ENCODE results near the gene CFAP119.

The CFAP119 gene

GRCh38 chr16:30721606-30722005 is 40.3 kb downstream of the CFAP119 start:
- Histone ChIP-seq H3K27ac (ENCODE audit: low read depth, low read length) (no peak overlapping the region), H2AK5ac (ENCODE audit: low read length) (no peak overlapping the region), H3K4me3 (ENCODE audit: low read length) (no peak overlapping the region), H3K18ac (ENCODE audit: low read length) (no peak overlapping the region), H2BK15ac (replicated peaks; ENCODE audit: low read depth) (no peak overlapping the region), H3K4me1 (ENCODE audit: control insufficient read depth, low read depth, low read length) (no peaks in the 10 kb centered on the region), H3K4me2 (ENCODE audit: low read length) (no peak overlapping the region), H3K4ac (ENCODE audit: low read depth, low read length) (no peak overlapping the region), H3K79me1 (ENCODE audit: low read length) (peaks cover 2% of the 10 kb centered on the region), H3K56ac (ENCODE audit: low read length) (no peak overlapping the region), H2BK120ac (ENCODE audit: low read depth, low read length) (no peak overlapping the region), H2BK5ac (ENCODE audit: low read length) (no peak overlapping the region), H3K27me3 (ENCODE audit: insufficient read depth, low read length, poor library complexity) (no peaks in the 10 kb centered on the region), H3K36me3 (ENCODE audit: control insufficient read depth, insufficient read depth, low read length) (peaks cover 36% of the 10 kb centered on the region), H3K79me2 (ENCODE audit: control insufficient read depth, insufficient read depth, low read length) (no peaks in the 10 kb centered on the region), H4K8ac (ENCODE audit: low read depth, low read length) (no peak overlapping the region), H4K5ac (ENCODE audit: low read length) (no peak overlapping the region), H3K23ac (ENCODE audit: low read length) (no peak overlapping the region), H3K9ac (ENCODE audit: low read length) (no peak overlapping the region)
- no peak for DNase-seq
- no CpG with 5 or more reads among the region's 1 CpG for WGBS (ENCODE audit: extremely low coverage, insufficient coverage, low lambda C conversion rate)

- no CpG with 5 or more reads among the region's 8 CpGs for WGBS (ENCODE audit: extremely low coverage, insufficient coverage, low lambda C conversion rate)
- Histone ChIP-seq H2BK15ac (replicated peaks; ENCODE audit: low read depth) (no peak overlapping the region), H3K4me3 (ENCODE audit: low read length) (no peak overlapping the region), H3K4me2 (ENCODE audit: low read length) (no peak overlapping the region), H3K79me2 (ENCODE audit: control insufficient read depth, insufficient read depth, low read length) (no peaks in the 10 kb centered on the region), H2BK120ac (ENCODE audit: low read depth, low read length) (no peak overlapping the region), H3K79me1 (ENCODE audit: low read length) (peaks cover 2% of the 10 kb centered on the region), H3K23ac (ENCODE audit: low read length) (no peak overlapping the region), H3K27me3 (ENCODE audit: insufficient read depth, low read length, poor library complexity) (no peaks in the 10 kb centered on the region), H2AK5ac (ENCODE audit: low read length) (no peak overlapping the region), H3K27ac (ENCODE audit: low read depth, low read length) (no peak overlapping the region), H3K4me1 (ENCODE audit: control insufficient read depth, low read depth, low read length) (no peaks in the 10 kb centered on the region), H2BK5ac (ENCODE audit: low read length) (no peak overlapping the region), H4K8ac (ENCODE audit: low read depth, low read length) (no peak overlapping the region), H3K56ac (ENCODE audit: low read length) (no peak overlapping the region), H3K18ac (ENCODE audit: low read length) (no peak overlapping the region), H4K5ac (ENCODE audit: low read length) (no peak overlapping the region), H3K9ac (ENCODE audit: low read length) (no peak overlapping the region), H3K4ac (ENCODE audit: low read depth, low read length) (no peak overlapping the region), H3K36me3 (ENCODE audit: control insufficient read depth, insufficient read depth, low read length) (peaks cover 37% of the 10 kb centered on the region)
- DNase-seq, result no peak
Measured at GRCh38 chr16:30721167-30721566, 40.7 kb downstream of the CFAP119 start.

- peaks cover under 1% of the 10 kb centered on the region for H3K79me2 ChIP-seq (ENCODE audit: control insufficient read depth, insufficient read depth, low read length)
- H2BK5ac ChIP-seq (ENCODE audit: low read length), result no peak overlapping the region
- H2BK120ac ChIP-seq (ENCODE audit: low read depth, low read length), result no peak overlapping the region
- no peak overlapping the region for H3K18ac ChIP-seq (ENCODE audit: low read length)
- DNase-seq, result no peak
- WGBS (ENCODE audit: extremely low coverage, insufficient coverage, low lambda C conversion rate), result no CpG with 5 or more reads among the region's 9 CpGs
- no peak overlapping the region for H3K9ac ChIP-seq (ENCODE audit: low read length)
- H3K4me2 ChIP-seq (ENCODE audit: low read length), result no peak overlapping the region
- H3K4me3 ChIP-seq (ENCODE audit: low read length), result no peak overlapping the region
- no peak overlapping the region for H4K8ac ChIP-seq (ENCODE audit: low read depth, low read length)
- H3K23ac ChIP-seq (ENCODE audit: low read length), result no peak overlapping the region
- no peak overlapping the region for H3K4ac ChIP-seq (ENCODE audit: low read depth, low read length)
- H4K5ac ChIP-seq (ENCODE audit: low read length), result no peak overlapping the region
- no peaks in the 10 kb centered on the region for H3K27me3 ChIP-seq (ENCODE audit: insufficient read depth, low read length, poor library complexity)
- no peaks in the 10 kb centered on the region for H3K4me1 ChIP-seq (ENCODE audit: control insufficient read depth, low read depth, low read length)
- no peak overlapping the region for H3K56ac ChIP-seq (ENCODE audit: low read length)
- no peak overlapping the region for H3K27ac ChIP-seq (ENCODE audit: low read depth, low read length)
- peaks cover 3% of the 10 kb centered on the region for H3K79me1 ChIP-seq (ENCODE audit: low read length)
- H2BK15ac ChIP-seq (replicated peaks; ENCODE audit: low read depth), result no peak overlapping the region
- H3K36me3 ChIP-seq (ENCODE audit: control insufficient read depth, insufficient read depth, low read length), result peaks cover 42% of the 10 kb centered on the region
- H2AK5ac ChIP-seq (ENCODE audit: low read length), result no peak overlapping the region
Measured at GRCh38 chr16:30720694-30721093, 41.2 kb downstream of the CFAP119 start.

GRCh38 chr16:30720086-30720485 is 41.8 kb downstream of the CFAP119 start:
- Histone ChIP-seq H3K18ac (ENCODE audit: low read length) (no peak overlapping the region), H2BK15ac (replicated peaks; ENCODE audit: low read depth) (no peak overlapping the region), H2BK120ac (ENCODE audit: low read depth, low read length) (no peak overlapping the region), H3K4me2 (ENCODE audit: low read length) (no peak overlapping the region), H3K9ac (ENCODE audit: low read length) (no peak overlapping the region), H4K5ac (ENCODE audit: low read length) (no peak overlapping the region), H3K4me3 (ENCODE audit: low read length) (no peak overlapping the region), H3K27me3 (ENCODE audit: insufficient read depth, low read length, poor library complexity) (no peaks in the 10 kb centered on the region), H3K36me3 (ENCODE audit: control insufficient read depth, insufficient read depth, low read length) (peaks cover 43% of the 10 kb centered on the region), H4K8ac (ENCODE audit: low read depth, low read length) (no peak overlapping the region), H3K4me1 (ENCODE audit: control insufficient read depth, low read depth, low read length) (no peaks in the 10 kb centered on the region), H3K79me1 (ENCODE audit: low read length) (peaks cover 3% of the 10 kb centered on the region), H3K56ac (ENCODE audit: low read length) (no peak overlapping the region), H3K4ac (ENCODE audit: low read depth, low read length) (no peak overlapping the region), H3K23ac (ENCODE audit: low read length) (no peak overlapping the region), H3K79me2 (ENCODE audit: control insufficient read depth, insufficient read depth, low read length) (peaks cover 2% of the 10 kb centered on the region), H2AK5ac (ENCODE audit: low read length) (no peak overlapping the region), H2BK5ac (ENCODE audit: low read length) (no peak overlapping the region), H3K27ac (ENCODE audit: low read depth, low read length) (no peak overlapping the region)
- no CpG with 5 or more reads among the region's 11 CpGs for WGBS (ENCODE audit: extremely low coverage, insufficient coverage, low lambda C conversion rate)
- DNase-seq, result no peak

- H2BK15ac ChIP-seq (replicated peaks; ENCODE audit: low read depth), result no peak overlapping the region
- H3K4ac ChIP-seq (ENCODE audit: low read depth, low read length), result no peak overlapping the region
- H4K8ac ChIP-seq (ENCODE audit: low read depth, low read length), result no peak overlapping the region
- H3K79me2 ChIP-seq (ENCODE audit: control insufficient read depth, insufficient read depth, low read length), result peaks cover 2% of the 10 kb centered on the region
- no peak overlapping the region for H3K23ac ChIP-seq (ENCODE audit: low read length)
- no peak overlapping the region for H4K5ac ChIP-seq (ENCODE audit: low read length)
- H2AK5ac ChIP-seq (ENCODE audit: low read length), result no peak overlapping the region
- no peak for DNase-seq
- WGBS (ENCODE audit: extremely low coverage, insufficient coverage, low lambda C conversion rate), result no CpG with 5 or more reads among the region's 17 CpGs
- H3K27ac ChIP-seq (ENCODE audit: low read depth, low read length), result no peak overlapping the region
- no peak overlapping the region for H2BK120ac ChIP-seq (ENCODE audit: low read depth, low read length)
- peaks cover 39% of the 10 kb centered on the region for H3K36me3 ChIP-seq (ENCODE audit: control insufficient read depth, insufficient read depth, low read length)
- H2BK5ac ChIP-seq (ENCODE audit: low read length), result no peak overlapping the region
- no peak overlapping the region for H3K4me3 ChIP-seq (ENCODE audit: low read length)
- no peak overlapping the region for H3K4me2 ChIP-seq (ENCODE audit: low read length)
- no peak overlapping the region for H3K56ac ChIP-seq (ENCODE audit: low read length)
- peaks cover 1% of the 10 kb centered on the region for H3K79me1 ChIP-seq (ENCODE audit: low read length)
- H3K18ac ChIP-seq (ENCODE audit: low read length), result no peak overlapping the region
- H3K27me3 ChIP-seq (ENCODE audit: insufficient read depth, low read length, poor library complexity), result no peaks in the 10 kb centered on the region
- no peak overlapping the region for H3K9ac ChIP-seq (ENCODE audit: low read length)
- H3K4me1 ChIP-seq (ENCODE audit: control insufficient read depth, low read depth, low read length), result no peaks in the 10 kb centered on the region
Measured at GRCh38 chr16:30715750-30716445, 46.0 kb downstream of the CFAP119 start.

- H3K18ac ChIP-seq (ENCODE audit: low read length), result no peak overlapping the region
- no peak overlapping the region for H3K27ac ChIP-seq (ENCODE audit: low read depth, low read length)
- WGBS (ENCODE audit: extremely low coverage, insufficient coverage, low lambda C conversion rate), result no CpG with 5 or more reads among the region's 1 CpG
- no peak overlapping the region for H2AK5ac ChIP-seq (ENCODE audit: low read length)
- no peak overlapping the region for H3K4me3 ChIP-seq (ENCODE audit: low read length)
- no peak overlapping the region for H3K23ac ChIP-seq (ENCODE audit: low read length)
- no peak overlapping the region for H2BK5ac ChIP-seq (ENCODE audit: low read length)
- H2BK120ac ChIP-seq (ENCODE audit: low read depth, low read length), result no peak overlapping the region
- H4K8ac ChIP-seq (ENCODE audit: low read depth, low read length), result no peak overlapping the region
- no peaks in the 10 kb centered on the region for H3K4me1 ChIP-seq (ENCODE audit: control insufficient read depth, low read depth, low read length)
- H3K9ac ChIP-seq (ENCODE audit: low read length), result no peak overlapping the region
- H2BK15ac ChIP-seq (replicated peaks; ENCODE audit: low read depth), result no peak overlapping the region
- H3K4ac ChIP-seq (ENCODE audit: low read depth, low read length), result no peak overlapping the region
- H3K27me3 ChIP-seq (ENCODE audit: insufficient read depth, low read length, poor library complexity), result no peaks in the 10 kb centered on the region
- H3K56ac ChIP-seq (ENCODE audit: low read length), result no peak overlapping the region
- H3K79me2 ChIP-seq (ENCODE audit: control insufficient read depth, insufficient read depth, low read length), result peaks cover 2% of the 10 kb centered on the region
- H3K4me2 ChIP-seq (ENCODE audit: low read length), result no peak overlapping the region
- H3K79me1 ChIP-seq (ENCODE audit: low read length), result peaks cover 5% of the 10 kb centered on the region
- H4K5ac ChIP-seq (ENCODE audit: low read length), result no peak overlapping the region
- DNase-seq, result no peak
- H3K36me3 ChIP-seq (ENCODE audit: control insufficient read depth, insufficient read depth, low read length), result peaks cover 50% of the 10 kb centered on the region
Measured at GRCh38 chr16:30711712-30712111, 50.1 kb downstream of the CFAP119 start.
